HCT116 (cell line): ENCODE results near the gene TBCD. TPM values are rescaled to one million over a fixed set of nuclear protein-coding genes. Genes with fewer than 3 reads are reported as not detected.

ENCODE experiments used
- ATAC-seq: fragments of 200-7000 bp; cut with Tn5 transposase; 2 replicates; pipeline ENCODE4 v1.9.1; 2020; ENCODE audit warnings: mild to moderate bottlenecking, moderate library complexity
- BruUV-seq: library from RNA; stranded (reverse); fragments of 400-500 nt; replicated peaks from 2 replicates; lab custom pipeline; 2021; lab: Mats Ljungman, UMichigan
- CTCF ChIA-PET: fragments of 300-600 bp; sonication (Branson Sonifier 250); formaldehyde crosslinking; loops from one replicate; lab custom pipeline; 2021; ENCODE audit warnings: antibody characterized with exemption; lab: Charles Lee
- POLR2A ChIA-PET: fragments of 300-600, 350-600 bp; sonication (Branson Sonifier 250); formaldehyde crosslinking; loops from one replicate; lab custom pipeline; 2021; ENCODE audit warnings: antibody characterized with exemption; lab: Charles Lee
- RAD21 ChIA-PET, 2 experiments: fragments of 300-600 bp; sonication (Branson Sonifier 250); formaldehyde crosslinking; loops; one replicate each; lab custom pipeline; 2023; ENCODE audit warnings: low total read pairs in 2 of 2; ENCODE audit not compliant: uncharacterized antibody in 2 of 2, unreplicated experiment in 2 of 2, low non-redundant PET in 1 of 2; lab: Charles Lee
- DNase-seq: peaks from one replicate; pipeline ENCODE4 v3.0.0-alpha.2; 2010; ENCODE audit warnings: low read depth, low spot score
- H2AFZ ChIP-seq: fragments of 200-600 bp; shearing (Covaris generic), sonication (generic); 2 replicates; pipeline ENCODE4 v1.6.1; 2017; ENCODE audit warnings: low read depth, mixed run types, mixed read lengths, antibody characterized with exemption, low read length; ENCODE audit not compliant: poor library complexity, severe bottlenecking
- H3K27ac ChIP-seq: 2 replicates; pipeline ENCODE4 v1.5.1; 2012; ENCODE audit warnings: low read depth, low read length
- H3K27me3 ChIP-seq: fragments of 200-600 bp; sonication (generic); 2 replicates; pipeline ENCODE4 v1.6.1; 2016; ENCODE audit warnings: mixed run types, low read length, mixed read lengths; ENCODE audit not compliant: insufficient read depth
- H3K36me3 ChIP-seq, 2 experiments: fragments of 200-500 bp in 1 of 2; fragments of 200-600 bp in 1 of 2; sonication (Bioruptor generic) in 1 of 2; sonication (generic) in 1 of 2; 2 replicates each; pipeline versions ENCODE4 v1.5.1 to v1.6.1; 2014 to 2016; ENCODE audit warnings: low read length in 2 of 2, inconsistent platforms in 1 of 2, mixed read lengths in 1 of 2, mixed run types in 1 of 2; ENCODE audit not compliant: insufficient read depth in 2 of 2, control insufficient read depth in 1 of 2
- H3K4me1 ChIP-seq, 2 experiments: fragments of 200-600 bp in 1 of 2; sonication (generic) in 1 of 2; 2 replicates each; pipeline versions ENCODE4 v1.5.1 to v1.6.1; 2012 to 2017; ENCODE audit warnings: low read length in 2 of 2, inconsistent platforms in 1 of 2, mild to moderate bottlenecking in 1 of 2, mixed read lengths in 1 of 2, mixed run types in 1 of 2, moderate library complexity in 1 of 2; ENCODE audit not compliant: insufficient read depth in 2 of 2, control insufficient read depth in 1 of 2
- H3K4me2 ChIP-seq: fragments of 200-600 bp; sonication (generic); 2 replicates; pipeline ENCODE4 v1.6.1; 2017; ENCODE audit warnings: mixed run types, low read length, mixed read lengths
- H3K4me3 ChIP-seq, 2 experiments: fragments of 200-600 bp in 1 of 2; sonication (generic) in 1 of 2; replicated peaks in 1 of 2; 2 replicates each; pipeline ENCODE4 v1.5.1; 2011 to 2016; ENCODE audit warnings: low read length in 2 of 2, control low read depth in 1 of 2, low read depth in 1 of 2, mild to moderate bottlenecking in 1 of 2, mixed read lengths in 1 of 2, mixed run types in 1 of 2
- H3K79me2 ChIP-seq: fragments of 200-600 bp; sonication (generic); 2 replicates; pipeline ENCODE4 v1.6.1; 2017; ENCODE audit warnings: mild to moderate bottlenecking, mixed run types, low read length, moderate library complexity, mixed read lengths; ENCODE audit not compliant: insufficient read depth
- H3K9ac ChIP-seq: fragments of 200-600 bp; sonication (generic); 2 replicates; pipeline ENCODE4 v1.6.1; 2016; ENCODE audit warnings: low read length, mixed read lengths
- H3K9me2 ChIP-seq: fragments of 200-600 bp; sonication (generic), shearing (Covaris generic); 2 replicates; pipeline ENCODE4 v1.6.1; 2017; ENCODE audit warnings: mixed run types, mild to moderate bottlenecking, moderate library complexity; ENCODE audit not compliant: insufficient read depth
- H3K9me3 ChIP-seq, 2 experiments: fragments of 200-500 bp in 1 of 2; fragments of 200-600 bp in 1 of 2; sonication (Bioruptor generic) in 1 of 2; sonication (generic) in 1 of 2; 2 replicates each; pipeline ENCODE4 v1.6.1; 2014 to 2017; ENCODE audit warnings: low read length in 2 of 2, mixed read lengths in 2 of 2, inconsistent platforms in 1 of 2, low read depth in 1 of 2, mild to moderate bottlenecking in 1 of 2, mixed run types in 1 of 2, moderate library complexity in 1 of 2; ENCODE audit not compliant: control insufficient read depth in 1 of 2, insufficient read depth in 1 of 2
- H4K20me1 ChIP-seq: fragments of 200-600 bp; sonication (generic), shearing (Covaris generic); 2 replicates; pipeline ENCODE4 v1.6.1; 2017; ENCODE audit warnings: mixed run types, mild to moderate bottlenecking, moderate library complexity; ENCODE audit not compliant: insufficient read depth
- ATF3 ChIP-seq: IDR thresholded peaks from 2 replicates; pipeline ENCODE4 v1.6.1; 2012
- CEBPB ChIP-seq: IDR thresholded peaks from 2 replicates; pipeline ENCODE4 v1.6.1; 2012; ENCODE audit warnings: low read depth
- ELF1 ChIP-seq: IDR thresholded peaks from 2 replicates; pipeline ENCODE4 v1.6.1; 2012; ENCODE audit warnings: low read depth, borderline replicate concordance
- EZH2 ChIP-seq: fragments of 200-600 bp; sonication (generic); IDR thresholded peaks from 2 replicates; pipeline ENCODE4 v1.6.1; 2017; ENCODE audit warnings: antibody characterized with exemption, mixed run types
- EZH2phosphoT487 ChIP-seq: fragments of 200-600 bp; IDR thresholded peaks from 2 replicates; pipeline ENCODE4 v1.6.1; 2018; ENCODE audit warnings: antibody characterized with exemption, borderline replicate concordance
- MAX ChIP-seq: IDR thresholded peaks from 2 replicates; pipeline ENCODE4 v1.6.1; 2012
- RAD21 ChIP-seq: IDR thresholded peaks from 2 replicates; pipeline ENCODE4 v1.6.1; 2012; ENCODE audit warnings: low read depth, mild to moderate bottlenecking
- REST ChIP-seq: IDR thresholded peaks from 2 replicates; pipeline ENCODE4 v1.6.1; 2012; ENCODE audit warnings: low read depth
- SIN3A ChIP-seq: IDR thresholded peaks from 2 replicates; pipeline ENCODE4 v1.6.1; 2012; ENCODE audit warnings: low read depth
- SRF ChIP-seq: IDR thresholded peaks from 2 replicates; pipeline ENCODE4 v1.6.1; 2012; ENCODE audit warnings: low read depth
- YY1 ChIP-seq: IDR thresholded peaks from 2 replicates; pipeline ENCODE4 v1.6.1; 2011; ENCODE audit warnings: low read length, low read depth, moderate library complexity, mild to moderate bottlenecking; ENCODE audit not compliant: insufficient replicate concordance; ENCODE audit errors: extremely low read depth
- ZBTB33 ChIP-seq: IDR thresholded peaks from 2 replicates; pipeline ENCODE4 v1.6.1; 2011; ENCODE audit warnings: mild to moderate bottlenecking, low read length, moderate library complexity; ENCODE audit not compliant: insufficient replicate concordance; ENCODE audit errors: extremely low read depth
- ZFX ChIP-seq: fragments of 450-650 bp; IDR thresholded peaks from 2 replicates; pipeline ENCODE4 v1.6.1; 2017
- ZNF274 ChIP-seq: fragments of 200-500 bp; sonication (Bioruptor generic); IDR thresholded peaks from 2 replicates; pipeline ENCODE4 v1.6.1; 2014; ENCODE audit warnings: mild to moderate bottlenecking, low read depth, low read length, inconsistent platforms
- intact Hi-C: fragments of 100-400 bp; cut with micrococcal nuclease; formaldehyde crosslinking; loops from 2 replicates; pipeline ENCODE4 v1.10.0; 2022
- total RNA-seq: library from RNA; stranded (reverse); gene quantifications from one replicate; pipeline ENCODE4 v1.2.1, GENCODE V29; 2021; ENCODE audit not compliant: unreplicated experiment

The TBCD gene
- total RNA-seq, 1 experiment from 2014 or later, result 152 TPM

GRCh38 chr17:82844796-82845162, 92.9 kb downstream of the TBCD start:
- TF ChIP-seq ATF3 (no peak), ZFX (no peak), ZBTB33 (no peak), MAX (no peak), SRF (no peak)
- intact Hi-C loops, result no loop called here
- CTCF ChIA-PET, result no interaction called here
- H3K36me3 ChIP-seq, result no peaks in the 10 kb centered on the region; a peak in 1 of 4 replicates
- H2AFZ ChIP-seq, result no peak overlapping the region
- DNase-seq (no peak), ATAC-seq (0 out of 2 replicates have a peak, but pooled peaks have one; percentile 3)
- RAD21 ChIA-PET, result no interaction called here
- no peaks in the 10 kb centered on the region for H3K9me3 ChIP-seq
- no peaks in the 10 kb centered on the region for H3K4me1 ChIP-seq
- POLR2A ChIA-PET, result no interaction called here
- no peaks in the 10 kb centered on the region for H3K9me2 ChIP-seq
- H3K27me3 ChIP-seq, result no peaks in the 10 kb centered on the region
- H3K79me2 ChIP-seq, result no peaks in the 10 kb centered on the region
- no peak overlapping the region for H3K4me3 ChIP-seq
- no peaks in the 10 kb centered on the region for H4K20me1 ChIP-seq
- no peak overlapping the region for H3K27ac ChIP-seq
- no TSS peak for BruUV-seq
- no peak overlapping the region for H3K9ac ChIP-seq
- H3K4me2 ChIP-seq, result no peak overlapping the region

GRCh38 chr17:82845163-82845807, 93.4 kb downstream of the TBCD start:
- Histone ChIP-seq H3K4me2 (no peak overlapping the region), H3K36me3 (no peaks in the 10 kb centered on the region; a peak in 1 of 4 replicates), H3K9ac (no peak overlapping the region), H3K9me2 (no peaks in the 10 kb centered on the region), H3K27ac (no peak overlapping the region), H3K9me3 (no peaks in the 10 kb centered on the region), H3K4me1 (no peaks in the 10 kb centered on the region), H2AFZ (no peak overlapping the region), H3K27me3 (no peaks in the 10 kb centered on the region), H3K4me3 (no peak overlapping the region), H3K79me2 (no peaks in the 10 kb centered on the region), H4K20me1 (no peaks in the 10 kb centered on the region)
- ChIA-PET RAD21 (no interaction called here), CTCF (no interaction called here), POLR2A (no interaction called here)
- no TSS peak for BruUV-seq
- intact Hi-C loops, result no loop called here
- no peak for DNase-seq
- 0 out of 2 replicates have a peak, but pooled peaks have one; percentile 7 for ATAC-seq
- TF ChIP-seq REST (no peak), SIN3A (no peak), CEBPB (no peak), EZH2phosphoT487 (no peak), RAD21 (no peak), ELF1 (no peak), YY1 (no peak), EZH2 (no peak), ZNF274 (no peak)
